Mesothelial cell of epicardium (in vitro differentiated cells): ENCODE results near the gene IL23R. TPM values are rescaled to one million over a fixed set of nuclear protein-coding genes. Genes with fewer than 3 reads are reported as not detected.

Experiments
- DNase-seq, 2 experiments: peaks; one replicate each; pipeline ENCODE4 v3.0.0; 2021; ENCODE audit warnings: low spot score in 2 of 2; ENCODE audit not compliant: unreplicated experiment in 2 of 2
- H3K27ac Mint-ChIP-seq: 2 replicates; pipeline ENCODE4 v1.8.0; 2021; ENCODE audit warnings: mixed read lengths
- H3K27me3 Mint-ChIP-seq: 2 replicates; pipeline ENCODE4 v1.8.0; 2021; ENCODE audit warnings: low read depth, mixed read lengths
- H3K36me3 Mint-ChIP-seq: 2 replicates; pipeline ENCODE4 v1.8.0; 2021; ENCODE audit warnings: mixed read lengths
- H3K4me1 Mint-ChIP-seq: 2 replicates; pipeline ENCODE4 v1.8.0; 2021; ENCODE audit warnings: mixed read lengths
- H3K4me3 Mint-ChIP-seq: 2 replicates; pipeline ENCODE4 v1.8.0; 2021; ENCODE audit warnings: mild to moderate bottlenecking, moderate library complexity, mixed read lengths
- H3K9me3 Mint-ChIP-seq: 2 replicates; pipeline ENCODE4 v1.8.0; 2021; ENCODE audit warnings: mixed read lengths
- total RNA-seq: library from RNA; stranded (reverse); gene quantifications from 3 replicates; pipeline ENCODE4 v1.2.1, GENCODE V29; 2021
- TF ChIP-seq, protein P1 (sequence below): fragments of 200-600 bp; sonication (generic); IDR thresholded peaks from one replicate; pipeline ENCODE4 v1.5.0; 2021; ENCODE audit warnings: antibody characterized with exemption; ENCODE audit not compliant: unreplicated experiment

Gene IL23R
- total RNA-seq, 1 donor from 2014 or later = 0.09 TPM

DNA sequence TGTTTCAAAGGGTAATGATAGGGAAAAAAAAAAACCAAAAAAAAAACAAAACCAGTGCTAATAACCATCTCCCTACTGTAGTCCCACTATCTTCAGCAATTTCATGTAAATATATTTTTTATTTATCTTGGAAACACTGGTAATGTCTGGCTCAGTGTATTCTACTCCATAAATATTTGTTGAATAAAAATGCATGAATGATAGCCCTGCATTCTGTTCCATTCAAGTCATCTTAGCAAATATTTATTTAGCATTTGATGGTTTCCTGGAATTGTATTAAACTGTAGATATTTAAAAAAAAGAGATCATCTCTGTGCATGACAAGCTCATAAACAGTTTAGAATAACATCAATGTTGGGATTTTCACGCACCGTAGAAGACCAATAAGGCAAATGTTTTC is 24.2 kb downstream of the IL23R start:
- no peaks in the 10 kb centered on the region for H3K27me3 Mint-ChIP-seq
- no peak for DNase-seq
- TF ChIP-seq, protein P1, sequence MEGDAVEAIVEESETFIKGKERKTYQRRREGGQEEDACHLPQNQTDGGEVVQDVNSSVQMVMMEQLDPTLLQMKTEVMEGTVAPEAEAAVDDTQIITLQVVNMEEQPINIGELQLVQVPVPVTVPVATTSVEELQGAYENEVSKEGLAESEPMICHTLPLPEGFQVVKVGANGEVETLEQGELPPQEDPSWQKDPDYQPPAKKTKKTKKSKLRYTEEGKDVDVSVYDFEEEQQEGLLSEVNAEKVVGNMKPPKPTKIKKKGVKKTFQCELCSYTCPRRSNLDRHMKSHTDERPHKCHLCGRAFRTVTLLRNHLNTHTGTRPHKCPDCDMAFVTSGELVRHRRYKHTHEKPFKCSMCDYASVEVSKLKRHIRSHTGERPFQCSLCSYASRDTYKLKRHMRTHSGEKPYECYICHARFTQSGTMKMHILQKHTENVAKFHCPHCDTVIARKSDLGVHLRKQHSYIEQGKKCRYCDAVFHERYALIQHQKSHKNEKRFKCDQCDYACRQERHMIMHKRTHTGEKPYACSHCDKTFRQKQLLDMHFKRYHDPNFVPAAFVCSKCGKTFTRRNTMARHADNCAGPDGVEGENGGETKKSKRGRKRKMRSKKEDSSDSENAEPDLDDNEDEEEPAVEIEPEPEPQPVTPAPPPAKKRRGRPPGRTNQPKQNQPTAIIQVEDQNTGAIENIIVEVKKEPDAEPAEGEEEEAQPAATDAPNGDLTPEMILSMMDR = no peak
- no peak overlapping the region for H3K4me3 Mint-ChIP-seq
- no peak overlapping the region for H3K27ac Mint-ChIP-seq
- no peaks in the 10 kb centered on the region for H3K9me3 Mint-ChIP-seq
- no peaks in the 10 kb centered on the region for H3K4me1 Mint-ChIP-seq
- no peaks in the 10 kb centered on the region for H3K36me3 Mint-ChIP-seq

DNA sequence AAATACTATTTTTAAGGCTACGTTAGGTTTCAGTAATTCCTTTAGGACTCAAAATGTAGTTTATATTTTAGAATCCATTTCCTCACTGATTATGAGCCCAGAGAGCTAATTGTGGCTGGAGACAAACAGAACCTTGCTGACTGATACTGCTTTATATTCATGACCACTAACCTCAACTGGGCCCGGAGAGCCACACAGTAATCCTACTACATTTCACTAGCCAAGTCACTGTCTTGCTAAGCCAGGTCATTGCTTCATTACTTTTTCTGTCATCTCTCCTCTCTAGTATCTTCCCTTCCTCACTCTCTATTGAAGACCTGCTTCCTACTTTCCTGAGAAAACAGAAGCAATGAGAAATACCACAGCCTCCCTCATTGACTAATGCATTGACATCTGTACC is 24.7 kb downstream of the IL23R start:
- Mint-ChIP-seq H3K36me3 (no peaks in the 10 kb centered on the region), H3K4me3 (no peak overlapping the region), H3K27ac (no peak overlapping the region), H3K4me1 (no peaks in the 10 kb centered on the region), H3K27me3 (no peaks in the 10 kb centered on the region), H3K9me3 (no peaks in the 10 kb centered on the region)
- TF ChIP-seq, protein P1 = no peak
- DNase-seq = no peak

DNA sequence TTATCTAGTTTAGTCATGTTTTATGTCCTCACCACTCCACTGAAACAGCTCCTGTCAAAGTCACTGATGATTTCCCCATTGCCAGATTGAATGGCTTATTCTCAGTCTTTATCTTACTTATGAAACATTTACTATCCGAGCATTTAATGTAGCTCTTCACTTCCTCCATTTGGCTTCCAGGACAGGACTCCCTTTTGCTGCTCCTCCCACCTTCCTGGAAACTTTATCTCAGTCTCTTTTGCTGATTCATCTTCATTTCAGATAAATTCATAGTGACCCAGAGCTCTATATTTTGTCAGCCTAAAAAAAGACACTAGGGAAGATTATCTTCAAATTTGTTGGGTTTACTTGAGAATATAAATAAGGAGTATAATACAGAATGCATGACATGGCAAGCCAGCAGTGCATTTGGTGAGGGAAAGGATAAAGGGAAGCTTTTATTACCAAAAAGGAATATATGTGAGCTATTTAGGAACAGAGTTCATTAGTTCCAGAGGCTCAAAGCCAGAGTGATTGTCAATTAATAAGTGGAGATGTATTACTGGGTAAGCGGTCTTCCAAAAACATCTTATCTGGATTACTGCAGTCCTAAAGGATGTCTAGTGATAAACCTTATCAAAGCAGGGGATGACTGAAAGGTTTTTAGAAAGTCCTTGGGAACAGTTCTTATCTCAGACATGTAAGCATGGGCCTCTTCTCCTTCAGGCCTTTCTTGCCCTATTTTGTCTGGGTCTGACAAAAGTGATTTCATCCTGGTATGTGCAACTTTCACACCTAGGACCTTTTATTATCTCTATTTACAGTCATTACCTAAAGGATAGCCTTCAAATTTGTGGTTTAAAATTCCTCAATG is 25.6 kb downstream of the IL23R start:
- H3K4me3 Mint-ChIP-seq = no peak overlapping the region

DNA sequence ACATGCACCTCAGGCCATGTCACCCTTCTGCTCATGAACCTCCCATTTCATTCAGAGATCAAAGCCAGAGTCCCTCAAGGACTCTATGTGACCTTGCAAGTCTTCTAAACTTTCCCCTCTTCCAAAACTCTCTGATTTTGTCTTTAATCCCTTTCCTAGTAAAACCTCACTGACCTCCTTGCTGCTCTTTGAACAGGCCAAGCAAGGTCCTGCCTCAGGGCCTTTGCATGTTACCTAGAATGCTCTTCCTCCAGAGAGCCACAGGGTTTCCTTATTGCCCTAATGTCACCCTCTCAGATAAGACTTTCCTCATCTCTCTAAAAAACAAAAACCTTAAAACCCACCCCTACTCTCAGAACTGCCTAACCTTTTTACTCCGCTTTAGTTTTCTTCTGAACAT is 26.6 kb downstream of the IL23R start:
- no peak overlapping the region for H3K27ac Mint-ChIP-seq
- H3K27me3 Mint-ChIP-seq = no peaks in the 10 kb centered on the region
- H3K4me3 Mint-ChIP-seq = no peak overlapping the region
- H3K36me3 Mint-ChIP-seq = no peaks in the 10 kb centered on the region
- no peak for DNase-seq
- no peaks in the 10 kb centered on the region for H3K9me3 Mint-ChIP-seq
- TF ChIP-seq, protein P1 = no peak
- no peaks in the 10 kb centered on the region for H3K4me1 Mint-ChIP-seq

More for the DNA sequence above, 25.6 kb downstream of the IL23R start:
- Mint-ChIP-seq H3K9me3 (no peaks in the 10 kb centered on the region), H3K4me1 (no peaks in the 10 kb centered on the region), H3K27ac (no peak overlapping the region), H3K27me3 (no peaks in the 10 kb centered on the region), H3K36me3 (no peaks in the 10 kb centered on the region)
- TF ChIP-seq, protein P1 = no peak
- DNase-seq = no peak

DNA sequence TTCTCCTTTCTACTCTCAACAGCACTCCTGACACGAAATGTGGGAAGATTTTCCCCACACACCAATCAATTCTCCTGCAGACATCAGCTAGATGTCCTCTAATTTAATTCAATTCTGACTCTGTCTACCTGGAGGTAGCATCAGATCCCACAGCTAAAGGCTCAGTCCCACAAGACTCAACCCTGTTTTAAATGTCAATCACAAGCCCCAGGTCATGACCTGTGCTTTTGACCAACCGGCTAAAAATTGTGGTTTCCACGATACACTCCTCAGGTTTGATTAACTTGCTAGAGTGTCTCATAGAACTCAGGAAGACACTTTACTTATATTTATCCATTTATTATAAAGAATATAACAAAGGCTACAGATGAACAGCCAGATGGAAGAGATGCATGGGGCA is 27.4 kb downstream of the IL23R start:
- H3K27ac Mint-ChIP-seq = no peak overlapping the region
- H3K27me3 Mint-ChIP-seq = no peaks in the 10 kb centered on the region
- no peak for DNase-seq
- TF ChIP-seq, protein P1 = no peak
- no peaks in the 10 kb centered on the region for H3K9me3 Mint-ChIP-seq
- H3K36me3 Mint-ChIP-seq = no peaks in the 10 kb centered on the region
- no peaks in the 10 kb centered on the region for H3K4me1 Mint-ChIP-seq
- H3K4me3 Mint-ChIP-seq = no peak overlapping the region
